ENCODE data around the gene VKORC1L1. TPM values are rescaled to one million over a fixed set of nuclear protein-coding genes. Genes with fewer than 3 reads are reported as not detected.
A peak's percentile ranks its signal among the peaks of the same experiment; 100 is the strongest.

The VKORC1L1 gene
- total and polyA plus RNA-seq, 9 of the 15 experiments (the other 6 are each of a cell fraction or from before 2014, with no cell fraction given), result 6.8 to 36.5 (median 19.3) TPM

DNA sequence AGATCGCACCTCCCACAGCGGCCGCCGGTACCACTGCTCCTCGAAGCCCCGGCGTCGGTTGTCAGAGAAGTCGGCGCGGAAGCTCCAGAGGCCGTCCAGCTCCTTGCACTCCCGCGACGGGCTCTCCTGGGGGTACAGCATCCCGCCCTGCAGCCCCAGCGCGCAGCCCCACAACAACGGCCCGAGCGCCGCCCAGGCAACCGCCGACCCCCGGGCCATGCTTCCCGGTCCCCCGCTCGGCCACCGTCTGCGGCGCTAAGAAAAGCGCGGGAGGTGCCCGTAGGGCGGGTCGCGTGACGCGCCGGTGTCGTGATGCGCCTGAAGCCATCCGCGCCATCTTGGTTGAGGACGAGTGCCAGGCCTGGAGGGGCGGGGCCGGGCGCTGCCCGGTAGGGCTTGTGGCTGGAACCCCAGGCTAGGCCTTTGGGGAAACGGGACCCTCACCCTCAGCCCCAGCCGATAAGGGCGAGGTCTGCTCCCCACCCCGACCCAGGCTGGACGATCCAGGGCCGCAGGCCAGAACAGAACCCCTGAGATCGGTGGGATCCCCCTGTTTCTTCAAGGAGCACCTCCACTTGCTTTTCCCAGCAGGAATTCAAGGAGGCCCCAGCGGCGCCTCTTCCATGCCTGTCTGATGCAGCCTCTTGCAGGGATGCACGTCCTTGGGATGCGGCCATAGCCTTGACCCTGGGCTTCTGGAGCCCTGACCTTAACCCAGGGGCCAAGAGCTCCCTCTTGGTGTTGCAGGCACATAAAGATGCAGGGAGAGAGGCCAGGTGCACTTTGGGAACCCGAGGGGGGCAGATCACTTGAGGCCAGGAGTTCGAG lies 109.3 kb downstream of the VKORC1L1 start, which contains the start of gene GUSB (continued):
- TF ChIP-seq CREB1 (IDR thresholded peaks at IDR 0.05) (peak; percentile 98), CREB1 (CRISPR knock-in tag; IDR thresholded peaks at IDR 0.05) (peak; percentile 99), NR4A1 (CRISPR knock-in tag; IDR thresholded peaks at IDR 0.05) (0 out of 2 replicates have a peak, but pooled peaks have one; percentile 5), NR4A1 (tag; IDR thresholded peaks at IDR 0.05) (peak; percentile 84; the same call in 1 of the 2 replicates), CHD4 (IDR thresholded peaks at IDR 0.05; ENCODE audit: insufficient read depth, insufficient replicate concordance, low read depth, low read length, poor library complexity, severe bottlenecking) (no peak), ZNF707 (CRISPR knock-in tag; conservative IDR thresholded peaks at IDR 0.05) (no peak), SMC3 (conservative IDR thresholded peaks at IDR 0.05; ENCODE audit: insufficient read depth, low read depth, low read length) (no peak), PREB (CRISPR knock-in tag; IDR thresholded peaks at IDR 0.05) (no peak), FOSL1 (tag; conservative IDR thresholded peaks at IDR 0.05) (peak; percentile 13; the same call in 1 of the 2 replicates), ZNF324 (CRISPR knock-in tag; IDR thresholded peaks at IDR 0.05) (peak; percentile 46; the same call in 1 of the 2 replicates), MITF (IDR thresholded peaks at IDR 0.05) (peak; percentile 91), EZH2 (IDR thresholded peaks at IDR 0.05; ENCODE audit: borderline replicate concordance, low read depth, low read length) (no peak), FOXJ2 (tag; IDR thresholded peaks at IDR 0.05) (no peak), TEAD4 (IDR thresholded peaks at IDR 0.05; ENCODE audit: low read length) (peak; percentile 27; the same call in 1 of the 2 replicates), TEAD4 (CRISPR knock-in tag; IDR thresholded peaks at IDR 0.05; ENCODE audit: borderline replicate concordance) (no peak), FUS (optimal IDR thresholded peaks at IDR 0.05; ENCODE audit: low read depth, low read length) (no peak), CEBPB (tag; IDR thresholded peaks at IDR 0.05) (no peak), HNRNPLL (IDR thresholded peaks at IDR 0.05; ENCODE audit: low read depth, low read length, poor library complexity, severe bottlenecking) (peak; percentile 58), BACH1 (tag; IDR thresholded peaks at IDR 0.05) (no peak), TAF7 (tag; IDR thresholded peaks at IDR 0.05) (0 out of 2 replicates have a peak, but pooled peaks have one; percentile 13), ZNF239 (CRISPR knock-in tag; IDR thresholded peaks at IDR 0.05) (peak; percentile 24), ZNF586 (CRISPR knock-in tag; conservative IDR thresholded peaks at IDR 0.05) (no peak)
- TF ChIP-seq, protein P1, sequence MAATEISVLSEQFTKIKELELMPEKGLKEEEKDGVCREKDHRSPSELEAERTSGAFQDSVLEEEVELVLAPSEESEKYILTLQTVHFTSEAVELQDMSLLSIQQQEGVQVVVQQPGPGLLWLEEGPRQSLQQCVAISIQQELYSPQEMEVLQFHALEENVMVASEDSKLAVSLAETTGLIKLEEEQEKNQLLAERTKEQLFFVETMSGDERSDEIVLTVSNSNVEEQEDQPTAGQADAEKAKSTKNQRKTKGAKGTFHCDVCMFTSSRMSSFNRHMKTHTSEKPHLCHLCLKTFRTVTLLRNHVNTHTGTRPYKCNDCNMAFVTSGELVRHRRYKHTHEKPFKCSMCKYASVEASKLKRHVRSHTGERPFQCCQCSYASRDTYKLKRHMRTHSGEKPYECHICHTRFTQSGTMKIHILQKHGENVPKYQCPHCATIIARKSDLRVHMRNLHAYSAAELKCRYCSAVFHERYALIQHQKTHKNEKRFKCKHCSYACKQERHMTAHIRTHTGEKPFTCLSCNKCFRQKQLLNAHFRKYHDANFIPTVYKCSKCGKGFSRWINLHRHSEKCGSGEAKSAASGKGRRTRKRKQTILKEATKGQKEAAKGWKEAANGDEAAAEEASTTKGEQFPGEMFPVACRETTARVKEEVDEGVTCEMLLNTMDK (IDR thresholded peaks at IDR 0.05; ENCODE audit: borderline replicate concordance, insufficient read depth, low read depth, low read length, poor library complexity, severe bottlenecking), result peak; percentile 4
